IMR-90 (cell line): ENCODE data around the gene CLEC4G. TPM values are rescaled to one million over a fixed set of nuclear protein-coding genes. Genes with fewer than 3 reads are reported as not detected.

ENCODE experiments used
- ATAC-seq: fragments of 200-7000 bp; cut with Tn5 transposase; 2 replicates; pipeline ENCODE4 v1.9.1; 2020; ENCODE audit warnings: low read depth, mild to moderate bottlenecking, moderate library complexity
- BruUV-seq: library from RNA; stranded (reverse); fragments of 400-500 nt; replicated peaks from 2 replicates; lab custom pipeline; 2021; lab: Mats Ljungman, UMichigan
- CTCF ChIA-PET: fragments of 300-600 bp; formaldehyde crosslinking; extraction: SDS; loops from one replicate; lab custom pipeline; 2021; ENCODE audit warnings: antibody characterized with exemption; lab: Yijun Ruan, JAX
- POLR2A ChIA-PET: fragments of 300-600 bp; sonication (Branson Sonifier 250); formaldehyde crosslinking; loops from one replicate; lab custom pipeline; 2022; ENCODE audit warnings: antibody characterized with exemption; ENCODE audit not compliant: unreplicated experiment; lab: Charles Lee
- DNase-seq: peaks from one replicate; pipeline ENCODE4 v3.0.0; 2013
- H2AFZ ChIP-seq: replicated peaks from 2 replicates; pipeline ENCODE3; 2013; ENCODE audit warnings: low read length, mild to moderate bottlenecking; ENCODE audit not compliant: poor library complexity
- H2AK5ac ChIP-seq: 2 replicates; pipeline ENCODE4 v1.6.1; 2013; ENCODE audit warnings: low read depth, low read length, inconsistent platforms
- H2AK9ac ChIP-seq: replicated peaks from 2 replicates; pipeline ENCODE3; 2013; ENCODE audit warnings: mild to moderate bottlenecking, low read depth, low read length, moderate library complexity; ENCODE audit not compliant: poor library complexity
- H2BK120ac ChIP-seq: 2 replicates; pipeline ENCODE4 v1.6.1; 2013; ENCODE audit warnings: low read depth, low read length, inconsistent platforms
- H2BK15ac ChIP-seq: 3 replicates; pipeline ENCODE4 v1.6.1; 2013; ENCODE audit warnings: low read depth, low read length, inconsistent platforms
- H2BK20ac ChIP-seq: 2 replicates; pipeline ENCODE4 v1.6.1; 2013; ENCODE audit warnings: low read depth, mild to moderate bottlenecking, inconsistent platforms, low read length, moderate library complexity
- H2BK5ac ChIP-seq: 2 replicates; pipeline ENCODE4 v1.6.1; 2013; ENCODE audit warnings: mild to moderate bottlenecking, low read depth, low read length, inconsistent platforms; ENCODE audit not compliant: poor library complexity, severe bottlenecking
- H3K14ac ChIP-seq: replicated peaks from 2 replicates; pipeline ENCODE4 v1.6.1; 2013; ENCODE audit warnings: low read depth, low read length, inconsistent platforms
- H3K18ac ChIP-seq: 2 replicates; pipeline ENCODE4 v1.6.1; 2013; ENCODE audit warnings: low read depth, low read length, control low read depth
- H3K23ac ChIP-seq: 2 replicates; pipeline ENCODE4 v1.6.1; 2013; ENCODE audit warnings: low read depth, low read length, inconsistent platforms
- H3K27ac ChIP-seq: 2 replicates; pipeline ENCODE4 v1.5.1; 2013; ENCODE audit warnings: mild to moderate bottlenecking, control low read depth, low read length; ENCODE audit not compliant: insufficient read depth
- H3K27me3 ChIP-seq: 2 replicates; pipeline ENCODE4 v1.6.1; 2013; ENCODE audit warnings: low read length; ENCODE audit not compliant: control insufficient read depth, insufficient read depth
- H3K36me3 ChIP-seq: 2 replicates; pipeline ENCODE4 v1.6.1; 2013; ENCODE audit warnings: low read length, mixed read lengths; ENCODE audit not compliant: control insufficient read depth, insufficient read depth
- H3K4ac ChIP-seq: 2 replicates; pipeline ENCODE4 v1.6.1; 2013; ENCODE audit warnings: low read depth, low read length, inconsistent platforms
- H3K4me1 ChIP-seq: 2 replicates; pipeline ENCODE4 v1.6.1; 2013; ENCODE audit warnings: low read length, mixed read lengths; ENCODE audit not compliant: control insufficient read depth, insufficient read depth
- H3K4me2 ChIP-seq: 2 replicates; pipeline ENCODE4 v1.6.1; 2013; ENCODE audit warnings: low read depth, mild to moderate bottlenecking, control low read depth, low read length, moderate library complexity
- H3K4me3 ChIP-seq: 2 replicates; pipeline ENCODE4 v1.5.1; 2013; ENCODE audit warnings: low read depth, mild to moderate bottlenecking, control low read depth, low read length, moderate library complexity; ENCODE audit not compliant: insufficient read depth
- H3K56ac ChIP-seq: 2 replicates; pipeline ENCODE4 v1.6.1; 2013; ENCODE audit warnings: low read length, inconsistent platforms; ENCODE audit not compliant: insufficient read depth; ENCODE audit errors: extremely low read depth
- H3K79me1 ChIP-seq, 2 experiments: 2 replicates each; pipeline ENCODE4 v1.6.1; 2013; ENCODE audit warnings: low read length in 2 of 2, inconsistent platforms in 1 of 2, low read depth in 1 of 2
- H3K9ac ChIP-seq: 2 replicates; pipeline ENCODE4 v1.6.1; 2013; ENCODE audit warnings: low read depth, low read length, control low read depth
- H3K9me1 ChIP-seq: 2 replicates; pipeline ENCODE4 v1.6.1; 2013; ENCODE audit warnings: low read length, inconsistent platforms; ENCODE audit not compliant: insufficient read depth
- H3K9me3 ChIP-seq: 2 replicates; pipeline ENCODE4 v1.6.1; 2013; ENCODE audit warnings: low read length; ENCODE audit not compliant: control insufficient read depth, insufficient read depth
- H4K20me1 ChIP-seq: 2 replicates; pipeline ENCODE4 v1.6.1; 2013; ENCODE audit warnings: low read length, inconsistent platforms; ENCODE audit not compliant: insufficient read depth
- H4K5ac ChIP-seq: 2 replicates; pipeline ENCODE4 v1.6.1; 2013; ENCODE audit warnings: mild to moderate bottlenecking, low read depth, low read length, control low read depth
- H4K8ac ChIP-seq, 2 experiments: 2 replicates each; pipeline ENCODE4 v1.6.1; 2013; ENCODE audit warnings: low read depth in 2 of 2, low read length in 2 of 2, control low read depth in 1 of 2, inconsistent platforms in 1 of 2
- H4K91ac ChIP-seq: 2 replicates; pipeline ENCODE4 v1.6.1; 2013; ENCODE audit warnings: low read depth, low read length, inconsistent platforms; ENCODE audit not compliant: insufficient read depth
- MAZ ChIP-seq: IDR thresholded peaks from 2 replicates; pipeline ENCODE4 v1.6.1; 2012; ENCODE audit warnings: low read depth, mild to moderate bottlenecking, low read length, improper control_type of control experiment, moderate library complexity, borderline replicate concordance
- WGBS, 2 experiments: methylation state at CpG; one replicate each; pipeline versions ENCODE4 v1.1.5 to v1.1.7; 2013; ENCODE audit warnings: missing lambda C conversion rate in 2 of 2; ENCODE audit not compliant: insufficient read length in 1 of 2; ENCODE audit errors: extremely low coverage in 2 of 2; 5-methylcytosine and 5-hydroxymethylcytosine counted together
- dilution Hi-C: fragments of 300-500 bp; cut with HindIII; formaldehyde crosslinking; loops from one replicate; pipeline ENCODE4 v1.14.3; 2018; ENCODE audit warnings: low sequenced_read_pairs; ENCODE audit not compliant: unreplicated experiment
- in situ Hi-C: fragments of 300-500 bp; cut with MboI; formaldehyde crosslinking; loops from 3 replicates; pipeline ENCODE4 v1.14.3; 2019; ENCODE audit warnings: low sequenced_read_pairs, inconsistent platforms, mixed read lengths
- intact Hi-C: fragments of 100-400 bp; cut with micrococcal nuclease; formaldehyde crosslinking; loops from 2 replicates; pipeline ENCODE4 v1.10.0; 2022
- polyA plus RNA-seq, 3 experiments: library from polyadenylated mRNA; depleted of rRNA; stranded (reverse); fragments of >200 nt; gene quantifications; 2 replicates each; pipeline ENCODE4 v1.2.3, GENCODE V29; 2012; ENCODE audit warnings: low replicate concordance in 1 of 3
- total RNA-seq: library from RNA; depleted of rRNA; stranded (reverse); fragments of >200 nt; gene quantifications from 2 replicates; pipeline ENCODE4 v1.2.3, GENCODE V29; 2012

The CLEC4G gene
- total and polyA plus RNA-seq, 2 of the 4 experiments (the other 2 are of a cell fraction) = not detected

- POLR2A ChIA-PET = no interaction called here
- DNase-seq = no peak
Observed at GRCh38 chr19:7709932-7710460, 21.9 kb downstream of the CLEC4G start.

More at GRCh38 chr19:7709932-7710460, 21.9 kb downstream of the CLEC4G start:
- BruUV-seq = no TSS peak
- WGBS, 2 experiments = no CpG with 5 or more reads among the region's 10 CpGs
- no peak overlapping the region for H2AK5ac ChIP-seq
- no peak overlapping the region for H2BK20ac ChIP-seq
- no peak overlapping the region for H3K4me3 ChIP-seq
- no peak overlapping the region for H4K91ac ChIP-seq
- no peaks in the 10 kb centered on the region for H3K4me1 ChIP-seq
- H3K27ac ChIP-seq = no peak overlapping the region
- intact Hi-C loops = no loop called here
- H3K79me1 ChIP-seq = no peaks in the 10 kb centered on the region
- H3K9me3 ChIP-seq = no peaks in the 10 kb centered on the region
- in situ Hi-C loops = no loop called here
- no peak overlapping the region for H3K18ac ChIP-seq
- H3K23ac ChIP-seq = no peak overlapping the region
- H2BK5ac ChIP-seq = no peak overlapping the region
- no peak overlapping the region for H2BK15ac ChIP-seq
- no peak overlapping the region for H2AFZ ChIP-seq
- H2BK120ac ChIP-seq = no peak overlapping the region
- no peaks in the 10 kb centered on the region for H3K9me1 ChIP-seq
- H3K56ac ChIP-seq = no peak overlapping the region
- dilution Hi-C loops = no loop called here
- no peak overlapping the region for H4K5ac ChIP-seq
- peaks cover 2% of the 10 kb centered on the region; the same call in 1 of the 2 replicates for H3K27me3 ChIP-seq
- no peak overlapping the region for H3K14ac ChIP-seq
- no peak overlapping the region for H3K4ac ChIP-seq
- no peak for ATAC-seq
- H4K8ac ChIP-seq = no peak overlapping the region
- CTCF ChIA-PET = no interaction called here
- H3K4me2 ChIP-seq = no peak overlapping the region
- no peak for TF ChIP-seq MAZ
- no peak overlapping the region for H2AK9ac ChIP-seq
- H4K20me1 ChIP-seq = no peaks in the 10 kb centered on the region
- H3K36me3 ChIP-seq = no peaks in the 10 kb centered on the region
- no peak overlapping the region for H3K9ac ChIP-seq
